NK-92 treated with Interleukin-12 subunit alpha and Interleukin-12 subunit beta, amount 100 ng/mL, for 24 hours (cell line): ENCODE results near the gene PUSL1.

Experiments
- DNase-seq: peaks from one replicate; lab custom pipeline; 2025; lab: John Stamatoyannopoulos, UW

Gene PUSL1

GRCh38 chr1:1354271-1355247, 46.2 kb downstream of the PUSL1 start:
- DNase-seq: no peak

- DNase-seq: no peak
Measured at GRCh38 chr1:1355416-1355815, 47.0 kb downstream of the PUSL1 start.

- no peak for DNase-seq
Measured at GRCh38 chr1:1356166-1356795, 47.9 kb downstream of the PUSL1 start.

GRCh38 chr1:1356796-1357401, 48.5 kb downstream of the PUSL1 start:
- no peak for DNase-seq

GRCh38 chr1:1357871-1358432, 49.6 kb downstream of the PUSL1 start:
- no peak for DNase-seq

GRCh38 chr1:1358433-1359271, 50.3 kb downstream of the PUSL1 start, which contains the start of gene MXRA8:
MXRA8 (minus strand) TSS chr1:1358555; CDS start chr1:1358504, 51 bp downstream.
- no peak for DNase-seq

- no peak for DNase-seq
Measured at GRCh38 chr1:1359308-1359663, 50.9 kb downstream of the PUSL1 start.

GRCh38 chr1:1359664-1360468, 51.5 kb downstream of the PUSL1 start:
- DNase-seq: no peak

GRCh38 chr1:1360506-1361169, 52.2 kb downstream of the PUSL1 start:
- no peak for DNase-seq
